ENCODE results near the gene COLEC11. TPM values are rescaled to one million over a fixed set of nuclear protein-coding genes. Genes with fewer than 3 reads are reported as not detected.

The COLEC11 gene
- total RNA-seq, 4 donors from 2014 or later, result 2.1 to 19.1 (median 6.6) TPM

DNA sequence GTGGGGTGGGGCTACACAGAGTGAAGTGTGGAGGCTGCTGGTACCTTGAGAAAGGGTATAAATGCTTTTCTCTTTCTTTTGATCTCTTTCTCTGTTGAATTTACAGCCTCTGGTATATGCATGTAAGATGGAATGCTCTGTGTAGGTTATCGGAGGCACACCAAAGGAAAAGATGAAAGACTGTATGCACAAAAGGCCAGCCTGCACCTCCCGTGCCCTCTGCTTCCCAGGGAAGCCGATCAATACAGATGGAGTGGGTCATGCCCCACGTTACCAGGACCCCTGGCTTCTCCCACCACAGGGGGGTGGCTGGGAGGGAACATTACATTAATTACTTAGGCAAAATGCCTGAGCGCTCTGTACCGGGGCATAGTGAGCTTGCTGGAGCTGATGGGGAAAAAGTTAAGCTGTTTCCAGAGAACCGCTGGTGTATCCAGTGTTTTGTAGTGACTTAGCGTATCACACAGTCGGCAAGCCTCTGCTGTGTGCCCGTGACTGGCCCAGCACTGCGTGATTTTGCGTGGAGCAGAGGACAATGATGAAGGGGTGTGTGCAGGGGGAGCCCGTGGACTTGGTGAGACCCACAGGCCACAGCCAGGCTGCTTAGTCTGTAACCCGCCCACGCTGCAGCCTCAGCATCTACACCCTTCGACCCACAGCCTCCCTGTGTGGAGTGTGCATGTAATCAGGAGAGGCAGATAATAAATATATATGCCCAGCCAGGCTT, 71.1 kb downstream of the COLEC11 start:
- Histone ChIP-seq H3K27ac (replicated peaks in 1 of 4) (no peak overlapping the region), H3K27me3 (peaks cover 0 to 22% (median 0%) of the 10 kb centered on the region in 4 donors), H3K4me3 (no peak overlapping the region), H3K9me3 (no peaks in the 10 kb centered on the region), H3K4me1 (peaks cover 0 to 13% (median 3%) of the 10 kb centered on the region in 4 donors), H3K36me3 (no peaks in the 10 kb centered on the region)
- TF ChIP-seq POLR2AphosphoS5 (IDR thresholded peaks at IDR 0.05), result no peak
- TF ChIP-seq EP300 (IDR thresholded peaks at IDR 0.05), result no peak
- TF ChIP-seq POLR2A (IDR thresholded peaks at IDR 0.05; ENCODE audit: low read depth), result no peak
- TF ChIP-seq, protein P1, sequence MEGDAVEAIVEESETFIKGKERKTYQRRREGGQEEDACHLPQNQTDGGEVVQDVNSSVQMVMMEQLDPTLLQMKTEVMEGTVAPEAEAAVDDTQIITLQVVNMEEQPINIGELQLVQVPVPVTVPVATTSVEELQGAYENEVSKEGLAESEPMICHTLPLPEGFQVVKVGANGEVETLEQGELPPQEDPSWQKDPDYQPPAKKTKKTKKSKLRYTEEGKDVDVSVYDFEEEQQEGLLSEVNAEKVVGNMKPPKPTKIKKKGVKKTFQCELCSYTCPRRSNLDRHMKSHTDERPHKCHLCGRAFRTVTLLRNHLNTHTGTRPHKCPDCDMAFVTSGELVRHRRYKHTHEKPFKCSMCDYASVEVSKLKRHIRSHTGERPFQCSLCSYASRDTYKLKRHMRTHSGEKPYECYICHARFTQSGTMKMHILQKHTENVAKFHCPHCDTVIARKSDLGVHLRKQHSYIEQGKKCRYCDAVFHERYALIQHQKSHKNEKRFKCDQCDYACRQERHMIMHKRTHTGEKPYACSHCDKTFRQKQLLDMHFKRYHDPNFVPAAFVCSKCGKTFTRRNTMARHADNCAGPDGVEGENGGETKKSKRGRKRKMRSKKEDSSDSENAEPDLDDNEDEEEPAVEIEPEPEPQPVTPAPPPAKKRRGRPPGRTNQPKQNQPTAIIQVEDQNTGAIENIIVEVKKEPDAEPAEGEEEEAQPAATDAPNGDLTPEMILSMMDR (IDR thresholded peaks at IDR 0.05), result no peak
- intact Hi-C loops (cut with DNase I), result no loop called here
- 86% methylated on average over 16 of the region's 16 CpGs for WGBS
- peak; percentile 68 for DNase-seq (ENCODE audit: extremely low spot score)

DNA sequence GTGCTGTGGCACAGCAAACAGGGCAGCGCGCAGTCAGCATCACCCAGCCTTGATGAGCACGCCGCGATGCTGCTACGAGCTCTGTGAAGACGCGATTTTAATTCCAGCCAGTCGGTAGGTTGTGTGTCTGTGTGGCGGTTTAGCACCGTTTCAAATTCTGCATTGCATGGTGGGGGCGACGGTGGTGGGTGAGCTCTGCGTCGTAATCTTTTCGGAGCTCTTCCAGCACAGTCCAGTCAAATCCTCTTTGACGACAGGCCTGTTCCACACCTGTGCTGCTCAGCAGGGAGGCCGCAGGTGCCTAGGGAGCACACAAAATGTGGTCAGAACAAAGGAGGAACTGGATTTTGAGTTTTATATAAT, 71.7 kb downstream of the COLEC11 start:
- H3K9me3 ChIP-seq, result no peaks in the 10 kb centered on the region
- TF ChIP-seq POLR2AphosphoS5 (IDR thresholded peaks at IDR 0.05), result no peak
- no peak for TF ChIP-seq EP300 (IDR thresholded peaks at IDR 0.05)
- TF ChIP-seq, protein P1 (IDR thresholded peaks at IDR 0.05), result no peak
- no peak for TF ChIP-seq POLR2A (IDR thresholded peaks at IDR 0.05; ENCODE audit: low read depth)
- H3K27me3 ChIP-seq, result peaks cover 0 to 22% (median 0%) of the 10 kb centered on the region in 4 donors
- peak; percentile 80 for DNase-seq (ENCODE audit: extremely low spot score)
- no peaks in the 10 kb centered on the region for H3K36me3 ChIP-seq
- no peak overlapping the region for H3K27ac ChIP-seq (replicated peaks in 1 of 4)
- 92% methylated on average over 16 of the region's 18 CpGs for WGBS
- peaks cover 0 to 13% (median 3%) of the 10 kb centered on the region in 4 donors for H3K4me1 ChIP-seq
- no peak overlapping the region for H3K4me3 ChIP-seq
- intact Hi-C loops (cut with DNase I), result no loop called here

DNA sequence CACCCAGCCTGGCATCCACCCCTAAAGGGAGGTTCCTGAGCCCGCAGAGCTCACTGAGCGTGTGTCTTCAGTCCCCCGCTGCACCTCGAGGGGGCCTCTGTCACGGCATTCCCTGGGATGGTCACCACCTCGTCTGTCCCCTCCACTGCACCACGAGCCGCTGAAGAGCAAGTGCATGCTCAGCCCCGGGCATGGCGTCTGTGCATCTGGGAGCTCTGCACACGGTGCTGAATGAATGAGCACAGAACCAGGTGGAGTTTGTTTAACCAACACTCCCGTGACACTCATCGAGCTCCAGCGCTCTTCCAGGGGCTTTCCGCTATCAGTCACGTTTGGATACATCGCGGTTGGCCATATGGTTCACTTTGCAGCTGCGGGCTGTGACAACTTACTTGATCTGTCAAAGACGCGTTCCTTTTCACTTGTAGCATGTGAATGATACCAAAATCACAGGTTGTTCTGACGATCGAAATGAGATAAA, 72.3 kb downstream of the COLEC11 start:
- Histone ChIP-seq H3K4me3 (peak overlapping the region; percentile 4 to 30 (median 13)), H3K27me3 (peaks cover 0 to 22% (median 0%) of the 10 kb centered on the region in 4 donors), H3K4me1 (peaks cover 0 to 13% (median 3%) of the 10 kb centered on the region in 4 donors), H3K9me3 (no peaks in the 10 kb centered on the region), H3K27ac (replicated peaks in 1 of 4) (no peak overlapping the region), H3K36me3 (no peaks in the 10 kb centered on the region)
- DNase-seq (ENCODE audit: extremely low spot score), result peak; percentile 87
- TF ChIP-seq POLR2AphosphoS5 (IDR thresholded peaks at IDR 0.05), result peak in 1 of 2 donors; percentile 7
- TF ChIP-seq, protein P1 (IDR thresholded peaks at IDR 0.05), result no peak
- WGBS, result 36% methylated on average over 23 of the region's 23 CpGs
- intact Hi-C loops (cut with DNase I), result no loop called here

DNA sequence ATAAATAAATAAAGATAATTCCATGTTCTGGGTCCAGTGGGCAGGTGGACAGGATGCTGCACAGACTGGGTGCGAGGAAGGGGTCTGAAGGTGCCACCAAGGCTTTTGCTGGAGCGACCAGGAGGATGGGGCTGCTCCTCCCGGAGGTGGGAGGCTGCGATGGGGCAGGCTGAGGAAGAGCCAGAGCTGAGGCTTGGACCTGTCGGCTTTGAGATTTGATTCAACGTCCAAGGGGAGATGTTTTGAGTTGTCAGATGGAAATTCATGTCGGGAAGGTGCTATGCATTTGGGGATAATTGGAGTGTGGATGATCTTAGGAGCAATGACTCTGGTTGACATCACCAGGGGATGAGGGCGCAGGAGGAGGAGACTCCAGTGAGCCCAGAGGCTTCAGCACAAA, 74.7 kb downstream of the COLEC11 start:
- H3K4me3 ChIP-seq, result no peak overlapping the region
- H3K4me1 ChIP-seq, result peaks cover 0 to 13% (median 3%) of the 10 kb centered on the region in 4 donors
- intact Hi-C loops (cut with DNase I), result no loop called here
- H3K36me3 ChIP-seq, result no peaks in the 10 kb centered on the region
- peak; percentile 77 for DNase-seq (ENCODE audit: extremely low spot score)
- peaks cover 0 to 22% (median 0%) of the 10 kb centered on the region in 4 donors for H3K27me3 ChIP-seq
- no peaks in the 10 kb centered on the region for H3K9me3 ChIP-seq
- no peak overlapping the region for H3K27ac ChIP-seq (replicated peaks in 1 of 4)
- WGBS, result 77% methylated on average over 8 of the region's 8 CpGs
- TF ChIP-seq POLR2A (IDR thresholded peaks at IDR 0.05; ENCODE audit: low read depth), result no peak
- no peak for TF ChIP-seq EP300 (IDR thresholded peaks at IDR 0.05)
- TF ChIP-seq, protein P1 (IDR thresholded peaks at IDR 0.05), result no peak
- no peak for TF ChIP-seq POLR2AphosphoS5 (IDR thresholded peaks at IDR 0.05)

Measured in esophagus muscularis mucosa (tissue), 4 donors.